GM19099 (cell line): ENCODE results near the gene ZNF329.

Source experiments
- POLR2A ChIP-seq: IDR thresholded peaks from 3 replicates; pipeline ENCODE4 v1.6.1; 2011; ENCODE audit warnings: low read depth; ENCODE audit not compliant: insufficient read length; ENCODE audit errors: extremely low read depth

Gene ZNF329

GRCh38 chr19:58091251-58091995 lies 59.2 kb downstream of the ZNF329 start:
- TF ChIP-seq POLR2A = no peak

GRCh38 chr19:58089846-58090245 lies 60.7 kb downstream of the ZNF329 start:
- TF ChIP-seq POLR2A = no peak

GRCh38 chr19:58088521-58089052 lies 62.0 kb downstream of the ZNF329 start:
- TF ChIP-seq POLR2A = no peak

- no peak for TF ChIP-seq POLR2A
These were observed 63.5 kb downstream of the ZNF329 start for GRCh38 chr19:58086825-58087710.

- TF ChIP-seq POLR2A = no peak
These were observed 65.2 kb downstream of the ZNF329 start for GRCh38 chr19:58085348-58085875.

GRCh38 chr19:58084596-58085347 lies 65.8 kb downstream of the ZNF329 start:
- TF ChIP-seq POLR2A = no peak

- TF ChIP-seq POLR2A = no peak
These were observed 67.6 kb downstream of the ZNF329 start for GRCh38 chr19:58083021-58083420.

- TF ChIP-seq POLR2A = no peak
These were observed 70.8 kb downstream of the ZNF329 start for GRCh38 chr19:58079792-58080191.
